Keratinocyte (primary cell): Measurements from ENCODE around the gene SLC39A3. TPM values are rescaled to one million over a fixed set of nuclear protein-coding genes. Genes with fewer than 3 reads are reported as not detected.

Experiments
- DNase-seq: peaks from one replicate; pipeline ENCODE4 v3.0.0-alpha.2; 2011; ENCODE audit warnings: low read depth, missing footprints, low spot score
- FAIRE-seq: peaks from 2 replicates; lab custom pipeline; 2011; peaks lifted over from hg19 to GRCh38; lab: Jason Lieb, UNC
- H2AFZ ChIP-seq: 2 replicates; pipeline ENCODE4 v1.6.0; 2012; ENCODE audit warnings: low read length, control low read depth, inconsistent platforms; ENCODE audit not compliant: control insufficient read depth
- H3K27ac ChIP-seq: 2 replicates; pipeline ENCODE4 v1.5.1; 2011; ENCODE audit warnings: low read length; ENCODE audit not compliant: control insufficient read depth, insufficient read depth
- H3K27me3 ChIP-seq: 3 replicates; pipeline ENCODE4 v1.6.0; 2011; ENCODE audit warnings: low read length; ENCODE audit not compliant: control insufficient read depth, insufficient read depth; ENCODE audit errors: extremely low read depth
- H3K36me3 ChIP-seq, 2 experiments: 2 replicates in 1 of 2; 3 replicates in 1 of 2; pipeline ENCODE4 v1.5.1; 2011; ENCODE audit warnings: low read length in 2 of 2, mild to moderate bottlenecking in 1 of 2; ENCODE audit not compliant: control insufficient read depth in 2 of 2, insufficient read depth in 2 of 2; ENCODE audit errors: extremely low read depth in 1 of 2
- H3K4me1 ChIP-seq: 3 replicates; pipeline ENCODE4 v1.5.1; 2011; ENCODE audit warnings: low read length; ENCODE audit not compliant: control insufficient read depth, insufficient read depth; ENCODE audit errors: extremely low read depth
- H3K4me2 ChIP-seq: 3 replicates; pipeline ENCODE4 v1.6.0; 2011; ENCODE audit warnings: low read depth, low read length; ENCODE audit not compliant: control insufficient read depth, insufficient read depth; ENCODE audit errors: extremely low read depth
- H3K4me3 ChIP-seq, 3 experiments: fragments of 200-600 bp in 1 of 3; sonication (generic) in 1 of 3; 2 replicates in 2 of 3; 3 replicates in 1 of 3; pipeline ENCODE4 v1.5.1; 2011 to 2016; ENCODE audit warnings: low read length in 3 of 3, mild to moderate bottlenecking in 3 of 3, control low read depth in 2 of 3, inconsistent platforms in 1 of 3, low read depth in 1 of 3, mixed read lengths in 1 of 3, mixed run types in 1 of 3, moderate library complexity in 1 of 3; ENCODE audit not compliant: control insufficient read depth in 2 of 3, insufficient read depth in 2 of 3; ENCODE audit errors: extremely low read depth in 1 of 3
- H3K79me2 ChIP-seq: 2 replicates; pipeline ENCODE4 v1.6.0; 2012; ENCODE audit warnings: low read length; ENCODE audit not compliant: control insufficient read depth, insufficient read depth
- H3K9ac ChIP-seq: 3 replicates; pipeline ENCODE4 v1.6.0; 2011; ENCODE audit warnings: low read length; ENCODE audit not compliant: control insufficient read depth, insufficient read depth; ENCODE audit errors: extremely low read depth
- H3K9me1 ChIP-seq: 3 replicates; pipeline ENCODE4 v1.6.0; 2011; ENCODE audit warnings: low read length; ENCODE audit not compliant: control insufficient read depth, insufficient read depth; ENCODE audit errors: extremely low read depth
- H3K9me3 ChIP-seq: 2 replicates; pipeline ENCODE4 v1.5.1; 2012; ENCODE audit warnings: low read depth, low read length; ENCODE audit not compliant: control insufficient read depth
- H4K20me1 ChIP-seq: 3 replicates; pipeline ENCODE4 v1.6.0; 2011; ENCODE audit warnings: low read length; ENCODE audit not compliant: control insufficient read depth, insufficient read depth; ENCODE audit errors: extremely low read depth
- EZH2 ChIP-seq: IDR thresholded peaks from one replicate; pipeline ENCODE4 v1.6.1; 2012; ENCODE audit warnings: inconsistent platforms, mild to moderate bottlenecking, low read length, moderate library complexity
- dilution Hi-C: fragments of 300-500 bp; cut with MboI; formaldehyde crosslinking; loops from one replicate; pipeline ENCODE4 v1.7.0; 2020; ENCODE audit warnings: low sequenced_read_pairs; ENCODE audit not compliant: extremely low pct_ligation_motif_present
- polyA plus RNA-seq, 5 experiments: library from polyadenylated mRNA; depleted of rRNA in 3 of 5; stranded (reverse) in 3 of 5; stranded (forward) in 1 of 5; unstranded in 1 of 5; fragments of >200 nt; gene quantifications; 1 replicate in 1 of 5; 2 replicates in 3 of 5; 3 replicates in 1 of 5; pipeline versions ENCODE4 v1.2.1 to v1.2.3, GENCODE V29; 2011 to 2012; ENCODE audit warnings: missing spikeins in 2 of 5, low read depth in 1 of 5, low replicate concordance in 1 of 5
- TF ChIP-seq, protein P1 (sequence below), 3 experiments: IDR thresholded peaks in 1 of 3; conservative IDR thresholded peaks in 1 of 3; optimal IDR thresholded peaks in 1 of 3; 2 replicates in 2 of 3; 3 replicates in 1 of 3; pipeline versions ENCODE3 to v1.5.1; 2011; ENCODE audit warnings: low read length in 3 of 3, mild to moderate bottlenecking in 3 of 3, moderate library complexity in 2 of 3, control low read depth in 1 of 3, inconsistent platforms in 1 of 3; ENCODE audit not compliant: insufficient read depth in 2 of 3; ENCODE audit errors: extremely low read depth in 1 of 3

Gene SLC39A3
- polyA plus RNA-seq, 1 donor (not counting 4 experiments of a cell fraction or from before 2014, with no cell fraction given), result 26.2 TPM

DNA sequence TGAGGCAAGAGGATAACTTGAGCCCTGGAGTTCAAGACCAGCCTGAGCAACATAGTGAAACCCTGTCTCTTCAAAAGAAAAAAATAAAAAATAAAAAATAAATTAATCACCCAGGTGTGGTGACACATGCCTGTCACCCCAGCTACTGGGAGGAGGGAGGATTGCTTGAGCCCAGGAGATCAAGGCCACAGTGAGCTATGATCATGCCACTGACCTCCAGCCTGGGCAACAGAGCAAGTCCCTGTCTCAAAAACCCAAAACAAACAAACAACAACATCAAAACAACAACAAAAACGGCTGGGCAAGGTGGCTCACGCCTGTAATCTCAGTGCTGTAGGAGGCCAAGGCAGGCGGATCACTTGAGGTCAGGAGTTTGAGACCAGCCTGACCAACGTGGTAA is 4.3 kb upstream of the SLC39A3 start:
- TF ChIP-seq, protein P1, sequence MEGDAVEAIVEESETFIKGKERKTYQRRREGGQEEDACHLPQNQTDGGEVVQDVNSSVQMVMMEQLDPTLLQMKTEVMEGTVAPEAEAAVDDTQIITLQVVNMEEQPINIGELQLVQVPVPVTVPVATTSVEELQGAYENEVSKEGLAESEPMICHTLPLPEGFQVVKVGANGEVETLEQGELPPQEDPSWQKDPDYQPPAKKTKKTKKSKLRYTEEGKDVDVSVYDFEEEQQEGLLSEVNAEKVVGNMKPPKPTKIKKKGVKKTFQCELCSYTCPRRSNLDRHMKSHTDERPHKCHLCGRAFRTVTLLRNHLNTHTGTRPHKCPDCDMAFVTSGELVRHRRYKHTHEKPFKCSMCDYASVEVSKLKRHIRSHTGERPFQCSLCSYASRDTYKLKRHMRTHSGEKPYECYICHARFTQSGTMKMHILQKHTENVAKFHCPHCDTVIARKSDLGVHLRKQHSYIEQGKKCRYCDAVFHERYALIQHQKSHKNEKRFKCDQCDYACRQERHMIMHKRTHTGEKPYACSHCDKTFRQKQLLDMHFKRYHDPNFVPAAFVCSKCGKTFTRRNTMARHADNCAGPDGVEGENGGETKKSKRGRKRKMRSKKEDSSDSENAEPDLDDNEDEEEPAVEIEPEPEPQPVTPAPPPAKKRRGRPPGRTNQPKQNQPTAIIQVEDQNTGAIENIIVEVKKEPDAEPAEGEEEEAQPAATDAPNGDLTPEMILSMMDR (optimal IDR thresholded peaks at IDR 0.05 in 1 of 3, IDR thresholded peaks at IDR 0.05 in 1 of 3, conservative IDR thresholded peaks at IDR 0.05 in 1 of 3; ENCODE audit: extremely low read depth in 1 of 3, insufficient read depth in 2 of 3, low read length in 3 of 3), result no peak
- TF ChIP-seq EZH2, result no peak
- peaks cover 1% of the 10 kb centered on the region for H3K4me1 ChIP-seq
- H2AFZ ChIP-seq, result no peak overlapping the region
- no peak overlapping the region for H3K9ac ChIP-seq
- no peaks in the 10 kb centered on the region for H3K27me3 ChIP-seq
- H3K9me1 ChIP-seq, result no peaks in the 10 kb centered on the region
- dilution Hi-C loops, result no loop called here
- FAIRE-seq, result no peak
- no peaks in the 10 kb centered on the region for H3K9me3 ChIP-seq
- H3K79me2 ChIP-seq, result peaks cover 6% of the 10 kb centered on the region
- H3K4me2 ChIP-seq, result no peak overlapping the region
- H4K20me1 ChIP-seq, result no peaks in the 10 kb centered on the region
- H3K4me3 ChIP-seq, result no peak overlapping the region
- no peaks in the 10 kb centered on the region for H3K36me3 ChIP-seq
- H3K27ac ChIP-seq, result no peak overlapping the region
- DNase-seq, result no peak

DNA sequence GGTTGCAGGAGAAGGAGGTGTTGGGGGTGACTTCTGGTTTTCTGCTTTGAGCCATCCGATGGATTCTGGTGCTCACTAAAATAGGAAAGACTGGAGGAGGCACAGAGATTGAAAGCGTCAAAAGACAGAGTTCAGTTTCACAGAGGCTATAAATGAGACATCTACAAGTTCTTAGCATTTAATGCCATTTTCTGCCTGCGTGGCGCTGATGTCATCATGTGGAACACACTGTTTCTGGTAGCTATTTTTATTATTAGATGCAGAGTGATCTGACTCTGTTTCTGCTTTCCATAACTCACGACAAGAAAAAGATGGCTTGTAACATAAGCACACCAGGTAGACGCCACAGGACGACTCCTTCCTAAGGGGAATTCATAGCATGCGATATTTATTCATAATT is 3.3 kb upstream of the SLC39A3 start:
- no peak for FAIRE-seq
- no peak overlapping the region for H3K9ac ChIP-seq
- H2AFZ ChIP-seq, result no peak overlapping the region
- H3K4me3 ChIP-seq, result no peak overlapping the region
- no peak overlapping the region for H3K27ac ChIP-seq
- no peaks in the 10 kb centered on the region for H3K9me3 ChIP-seq
- H3K36me3 ChIP-seq, result no peaks in the 10 kb centered on the region
- no peaks in the 10 kb centered on the region for H3K27me3 ChIP-seq
- no peaks in the 10 kb centered on the region for H4K20me1 ChIP-seq
- H3K4me2 ChIP-seq, result no peak overlapping the region
- dilution Hi-C loops, result no loop called here
- no peaks in the 10 kb centered on the region for H3K9me1 ChIP-seq
- no peak for DNase-seq
- peaks cover 11% of the 10 kb centered on the region for H3K79me2 ChIP-seq
- TF ChIP-seq, protein P1 (optimal IDR thresholded peaks at IDR 0.05 in 1 of 3, IDR thresholded peaks at IDR 0.05 in 1 of 3, conservative IDR thresholded peaks at IDR 0.05 in 1 of 3; ENCODE audit: extremely low read depth in 1 of 3, insufficient read depth in 2 of 3, low read length in 3 of 3), result no peak
- no peak for TF ChIP-seq EZH2
- peaks cover 3% of the 10 kb centered on the region for H3K4me1 ChIP-seq
